Colonic mucosa (tissue), 4 donors: ENCODE data around the gene AXIN1. TPM values are rescaled to one million over a fixed set of nuclear protein-coding genes. Genes with fewer than 3 reads are reported as not detected.
"Not testable (repeated sequence)": the region's sequence is repeated elsewhere in the genome, so short reads cannot be mapped to it uniquely, and the experiment has no call there.

ENCODE experiments used
- DNase-seq: peaks from one replicate; pipeline ENCODE4 v3.0.0-alpha.2; 2020
- H3K27ac ChIP-seq: fragments of 200-600 bp; one replicate; pipeline ENCODE4 v1.8.0; 2021
- H3K27me3 ChIP-seq: fragments of 200-600 bp; one replicate; pipeline ENCODE4 v1.8.0; 2021
- H3K36me3 ChIP-seq: fragments of 200-600 bp; one replicate; pipeline ENCODE4 v1.8.0; 2021
- H3K4me1 ChIP-seq: fragments of 200-600 bp; one replicate; pipeline ENCODE4 v1.8.0; 2021; ENCODE audit warnings: mild to moderate bottlenecking
- H3K4me3 ChIP-seq: fragments of 200-600 bp; one replicate; pipeline ENCODE4 v1.8.0; 2021
- H3K9ac ChIP-seq, 2 donors: one replicate each; pipeline ENCODE4 v1.7.0; 2013; ENCODE audit warnings: control low read depth in 2 of 2, low read depth in 2 of 2, low read length in 2 of 2
- H3K9me3 ChIP-seq: fragments of 200-600 bp; one replicate; pipeline ENCODE4 v1.8.0; 2021
- CTCF ChIP-seq: fragments of 200-600 bp; IDR thresholded peaks from one replicate; pipeline ENCODE4 v1.8.0; 2022; ENCODE audit warnings: antibody characterized with exemption, mild to moderate bottlenecking
- intact Hi-C: fragments of 100-400 bp; cut with DNase I; formaldehyde crosslinking; loops from one replicate; pipeline ENCODE4 v1.14.1; 2022
- total RNA-seq, 2 donors: library from RNA; stranded (reverse); fragmentation: NEBNext Ultra II Directional in 1 of 2; extraction: Animal tissue kit (Norgen Biotek cat#: 25700) in 1 of 2; gene quantifications; one replicate each; pipeline ENCODE4 v1.2.1, GENCODE V29; 2021
- donor health status: healthy.
- donor health status: DM: no; HTN: no; CAD: no.
- donor health status: DM: no; HTN: no; CAD: no.

Gene AXIN1
- total RNA-seq, 2 donors from 2014 or later = 33.4 to 34.3 TPM

- H3K27ac ChIP-seq = no peak overlapping the region
- no peak for DNase-seq
- H3K4me3 ChIP-seq = no peak overlapping the region
- H3K9ac ChIP-seq = no peak overlapping the region
- peaks cover 13% of the 10 kb centered on the region for H3K4me1 ChIP-seq
- no peak for TF ChIP-seq CTCF
- no peaks in the 10 kb centered on the region for H3K36me3 ChIP-seq
- intact Hi-C loops = no loop called here
- H3K27me3 ChIP-seq = no peaks in the 10 kb centered on the region
- H3K9me3 ChIP-seq = no peaks in the 10 kb centered on the region
Measured at GRCh38 chr16:337975-338575, 14.4 kb downstream of the AXIN1 start.

- peaks cover 13% of the 10 kb centered on the region for H3K4me1 ChIP-seq
- DNase-seq = no peak
- TF ChIP-seq CTCF = no peak
- intact Hi-C loops = no loop called here
- no peaks in the 10 kb centered on the region for H3K9me3 ChIP-seq
- no peaks in the 10 kb centered on the region for H3K27me3 ChIP-seq
- no peak overlapping the region for H3K27ac ChIP-seq
- H3K9ac ChIP-seq = no peak overlapping the region
- H3K36me3 ChIP-seq = no peaks in the 10 kb centered on the region
- no peak overlapping the region for H3K4me3 ChIP-seq
Measured at GRCh38 chr16:337437-337836, 15.1 kb downstream of the AXIN1 start.

- Histone ChIP-seq H3K4me3 (no peak overlapping the region), H3K9ac (no peak overlapping the region), H3K4me1 (peaks cover 14% of the 10 kb centered on the region), H3K36me3 (no peaks in the 10 kb centered on the region), H3K9me3 (no peaks in the 10 kb centered on the region), H3K27me3 (no peaks in the 10 kb centered on the region), H3K27ac (no peak overlapping the region)
- intact Hi-C loops = no loop called here
- DNase-seq = no peak
- no peak for TF ChIP-seq CTCF
Measured at GRCh38 chr16:336269-336668, 16.3 kb downstream of the AXIN1 start.

DNA sequence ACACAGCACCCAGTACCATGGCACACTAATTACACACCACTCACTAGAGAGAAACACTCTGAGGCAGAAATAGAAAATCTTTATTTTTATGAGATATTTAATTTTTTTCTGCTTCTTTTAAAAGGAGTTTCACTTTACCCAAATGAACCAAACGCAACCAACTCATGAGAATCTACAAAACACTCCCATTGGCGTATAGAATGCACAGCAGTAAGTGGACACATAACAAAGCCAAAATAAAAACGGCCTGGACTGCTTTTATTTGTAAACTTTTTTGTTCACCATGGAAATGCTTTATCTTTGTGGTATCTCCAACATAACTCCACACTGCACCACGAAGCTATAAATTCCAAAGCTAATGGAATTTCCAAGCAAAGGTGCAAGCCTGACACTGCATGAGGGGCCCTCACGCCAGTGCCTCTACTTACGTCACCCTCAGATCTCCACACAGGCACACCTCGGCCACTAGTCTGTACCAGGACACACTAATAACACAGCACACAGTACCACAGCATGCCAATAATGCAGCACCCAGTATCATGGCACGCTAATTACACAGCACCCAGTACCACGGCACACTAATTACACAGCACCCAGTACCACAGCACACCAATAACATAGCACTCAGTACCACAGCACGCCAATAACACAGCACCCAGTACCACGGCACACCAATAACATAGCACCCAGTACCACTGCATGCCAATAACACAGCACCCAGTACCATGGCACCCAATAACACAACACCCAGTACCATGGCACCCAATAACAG lies 17.5 kb downstream of the AXIN1 start:
- H3K27me3 ChIP-seq, DNase-seq, intact Hi-C loops, H3K9me3 ChIP-seq, H3K36me3 ChIP-seq, H3K27ac ChIP-seq, H3K9ac ChIP-seq, H3K4me3 ChIP-seq: not testable (repeated sequence)
- peaks cover 15% of the 10 kb centered on the region for H3K4me1 ChIP-seq

- H3K36me3 ChIP-seq, H3K9ac ChIP-seq, H3K9me3 ChIP-seq, H3K4me3 ChIP-seq, H3K27ac ChIP-seq, H3K4me1 ChIP-seq, H3K27me3 ChIP-seq, DNase-seq, intact Hi-C loops: not testable (repeated sequence)
Measured at GRCh38 chr16:334164-334832, 18.2 kb downstream of the AXIN1 start.

GRCh38 chr16:333406-334094 lies 19.0 kb downstream of the AXIN1 start:
- Histone ChIP-seq H3K9ac (no peak overlapping the region), H3K4me1 (peaks cover 11% of the 10 kb centered on the region), H3K4me3 (no peak overlapping the region), H3K36me3 (no peaks in the 10 kb centered on the region), H3K27ac (no peak overlapping the region), H3K27me3 (no peaks in the 10 kb centered on the region), H3K9me3 (no peaks in the 10 kb centered on the region)
- no peak for TF ChIP-seq CTCF
- no peak for DNase-seq
- intact Hi-C loops = no loop called here

DNA sequence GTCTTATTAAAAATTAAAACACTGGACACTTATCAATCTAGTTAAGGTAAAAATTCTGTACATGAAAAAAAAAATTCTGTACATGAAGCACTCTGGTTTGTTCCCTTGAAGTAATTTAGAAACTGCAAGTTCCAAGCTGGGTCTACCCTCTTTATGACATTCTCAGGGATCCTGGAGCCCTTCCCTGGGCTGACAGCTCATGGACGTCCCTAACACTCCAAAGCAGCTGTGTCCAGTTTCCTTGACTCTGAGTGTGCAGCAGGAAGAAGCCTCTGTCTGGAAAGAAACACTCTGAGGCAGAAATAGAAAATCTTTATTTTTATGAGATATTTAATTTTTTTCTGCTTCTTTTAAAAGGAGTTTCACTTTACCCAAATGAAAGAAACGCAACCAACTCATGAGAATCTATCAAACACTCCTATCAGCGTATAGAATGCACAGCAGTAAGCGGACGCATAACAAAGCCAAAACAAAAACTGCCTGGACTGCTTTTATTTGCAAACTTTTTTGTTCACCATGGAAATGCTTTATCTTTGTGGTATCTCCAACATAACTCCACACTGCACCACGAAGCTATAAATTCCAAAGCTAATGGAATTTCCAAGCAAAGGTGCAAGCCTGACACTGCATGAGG lies 21.2 kb downstream of the AXIN1 start:
- H3K9me3 ChIP-seq, H3K9ac ChIP-seq, H3K4me3 ChIP-seq, H3K36me3 ChIP-seq, H3K27ac ChIP-seq, DNase-seq, intact Hi-C loops, H3K27me3 ChIP-seq: not testable (repeated sequence)
- H3K4me1 ChIP-seq = peaks cover 28% of the 10 kb centered on the region
